GM23248 (cell line): Measurements from ENCODE around the gene ELMO3. TPM values are rescaled to one million over a fixed set of nuclear protein-coding genes. Genes with fewer than 3 reads are reported as not detected.

Experiments
- DNase-seq: peaks from one replicate; pipeline ENCODE4 v3.0.0-alpha.2; 2015
- H2AFZ ChIP-seq: fragments of 200-600 bp; sonication (generic); 2 replicates; pipeline ENCODE4 v1.6.1; 2016; ENCODE audit warnings: antibody characterized with exemption
- H3F3A ChIP-seq: fragments of 200-600 bp; sonication (generic); 2 replicates; pipeline ENCODE4 v1.6.1; 2016; ENCODE audit warnings: mild to moderate bottlenecking, antibody characterized with exemption, mixed run types; ENCODE audit not compliant: insufficient read depth
- H3K27ac ChIP-seq: fragments of 200-600 bp; sonication (generic); 2 replicates; pipeline ENCODE4 v1.5.1; 2016; ENCODE audit warnings: mild to moderate bottlenecking
- H3K27me3 ChIP-seq: fragments of 200-600 bp; sonication (generic); replicated peaks from 2 replicates; pipeline ENCODE4 v1.6.1; 2016; ENCODE audit warnings: mild to moderate bottlenecking; ENCODE audit not compliant: insufficient read depth
- H3K36me3 ChIP-seq: fragments of 200-600 bp; sonication (generic); 2 replicates; pipeline ENCODE4 v1.6.1; 2016; ENCODE audit warnings: low read depth, mild to moderate bottlenecking
- H3K4me1 ChIP-seq: fragments of 200-600 bp; sonication (generic); 2 replicates; pipeline ENCODE4 v1.6.1; 2016; ENCODE audit warnings: mild to moderate bottlenecking; ENCODE audit not compliant: insufficient read depth
- H3K4me2 ChIP-seq: fragments of 200-600 bp; sonication (generic); one replicate; pipeline ENCODE4 v1.6.1; 2016; ENCODE audit warnings: mild to moderate bottlenecking; ENCODE audit not compliant: unreplicated experiment
- H3K4me3 ChIP-seq: fragments of 200-600 bp; sonication (generic); 2 replicates; pipeline ENCODE4 v1.5.1; 2016; ENCODE audit warnings: mild to moderate bottlenecking
- H3K79me2 ChIP-seq: fragments of 200-600 bp; sonication (generic); 2 replicates; pipeline ENCODE4 v1.6.1; 2016; ENCODE audit warnings: mild to moderate bottlenecking; ENCODE audit not compliant: insufficient read depth
- H3K9ac ChIP-seq: fragments of 200-600 bp; sonication (generic); 2 replicates; pipeline ENCODE4 v1.6.1; 2016; ENCODE audit warnings: mild to moderate bottlenecking
- H3K9me2 ChIP-seq: fragments of 200-600 bp; sonication (generic); 2 replicates; pipeline ENCODE4 v1.6.1; 2016; ENCODE audit warnings: mixed run types, mild to moderate bottlenecking, moderate library complexity; ENCODE audit not compliant: insufficient read depth
- H3K9me3 ChIP-seq: fragments of 200-600 bp; sonication (generic); one replicate; pipeline ENCODE4 v1.6.1; 2017; ENCODE audit warnings: low read depth
- H4K20me1 ChIP-seq: fragments of 200-600 bp; sonication (generic); 2 replicates; pipeline ENCODE4 v1.6.0; 2016; ENCODE audit not compliant: insufficient read depth
- EZH2 ChIP-seq: fragments of 200-600 bp; sonication (generic); IDR thresholded peaks from 2 replicates; pipeline ENCODE4 v1.6.1; 2018; ENCODE audit warnings: antibody characterized with exemption, mild to moderate bottlenecking; ENCODE audit not compliant: insufficient read depth, poor library complexity, severe bottlenecking
- EZH2phosphoT487 ChIP-seq: fragments of 200-600 bp; sonication (generic); IDR thresholded peaks from 2 replicates; pipeline ENCODE4 v1.6.1; 2018; ENCODE audit warnings: antibody characterized with exemption, moderate library complexity, mild to moderate bottlenecking, low read depth; ENCODE audit not compliant: insufficient read depth
- WGBS, 2 experiments: methylation state at CpG; one replicate each; pipeline ENCODE4 v1.1.6; 2015 to 2017; ENCODE audit warnings: low lambda C conversion rate in 2 of 2, low coverage in 1 of 2; ENCODE audit errors: missing lambda C conversion rate in 2 of 2; 5-methylcytosine and 5-hydroxymethylcytosine counted together
- in situ Hi-C: fragments of 300-500 bp; cut with MboI; formaldehyde crosslinking; loops from 2 replicates; pipeline ENCODE4 v1.15.0; 2020
- polyA plus RNA-seq: library from polyadenylated mRNA; unstranded; fragments of >200 nt; fragmentation: Nextera tagmentation; extraction: Ambion mirVana; gene quantifications from 2 replicates; pipeline ENCODE4 v1.2.1, GENCODE V29; 2016
- total RNA-seq: library from RNA; depleted of rRNA; stranded (reverse); fragments of >200 nt; shearing (Covaris generic); gene quantifications from 2 replicates; pipeline ENCODE4 v1.2.3, GENCODE V29; 2014

ELMO3 gene
- total and polyA plus RNA-seq, 2 experiments from 2014 or later: 1.5 TPM; not detected in 1

- Histone ChIP-seq H3K4me2 (no peak overlapping the region), H3K9me3 (no peaks in the 10 kb centered on the region), H3K36me3 (no peaks in the 10 kb centered on the region), H3K79me2 (no peaks in the 10 kb centered on the region), H2AFZ (no peak overlapping the region), H3K27me3 (no peaks in the 10 kb centered on the region), H3F3A (no peaks in the 10 kb centered on the region), H3K4me1 (no peaks in the 10 kb centered on the region), H4K20me1 (no peaks in the 10 kb centered on the region), H3K4me3 (no peak overlapping the region), H3K9ac (no peak overlapping the region), H3K27ac (no peak overlapping the region), H3K9me2 (no peaks in the 10 kb centered on the region)
- in situ Hi-C loops: no loop called here
- DNase-seq: peak; percentile 22
- 86 to 89% methylated on average over 18 of the region's 18 CpGs for WGBS, 2 experiments
- no peak for TF ChIP-seq EZH2
- TF ChIP-seq EZH2phosphoT487: no peak
Measured at GRCh38 chr16:67216612-67217490, 17.9 kb downstream of the ELMO3 start.

GRCh38 chr16:67223992-67224391 lies 25.1 kb downstream of the ELMO3 start:
- in situ Hi-C loops: no loop called here
- no peaks in the 10 kb centered on the region for H4K20me1 ChIP-seq
- DNase-seq: no peak
- 30 to 41% methylated on average over 3 of the region's 3 CpGs for WGBS, 2 experiments
- H3K9me3 ChIP-seq: no peaks in the 10 kb centered on the region
- TF ChIP-seq EZH2phosphoT487: no peak
- TF ChIP-seq EZH2: no peak
- no peak overlapping the region for H3K4me2 ChIP-seq
- no peaks in the 10 kb centered on the region for H3K9me2 ChIP-seq
- peaks cover 36% of the 10 kb centered on the region for H3K79me2 ChIP-seq
- H3K27me3 ChIP-seq: no peaks in the 10 kb centered on the region
- no peak overlapping the region for H3K9ac ChIP-seq
- H3F3A ChIP-seq: no peaks in the 10 kb centered on the region
- H2AFZ ChIP-seq: no peak overlapping the region
- peaks cover 14% of the 10 kb centered on the region for H3K4me1 ChIP-seq
- H3K27ac ChIP-seq: no peak overlapping the region
- no peak overlapping the region for H3K4me3 ChIP-seq
- peaks cover 5% of the 10 kb centered on the region; the same call in 1 of the 2 replicates for H3K36me3 ChIP-seq

- peak; percentile 65 for DNase-seq
Measured at GRCh38 chr16:67226295-67226803, 27.4 kb downstream of the ELMO3 start.

GRCh38 chr16:67226804-67227566 lies 28.1 kb downstream of the ELMO3 start, which contains the start of gene TMEM208:
TMEM208 (plus strand) TSS chr16:67227130; CDS start chr16:67227219, 89 bp downstream.
- peak within 1 kb of the TSS; percentile 99 for H3K9ac ChIP-seq
- H3K27ac ChIP-seq: peak within 1 kb of the TSS; percentile 85
- H3K27me3 ChIP-seq: no peaks in the 10 kb centered on the region
- no peaks in the 10 kb centered on the region for H3F3A ChIP-seq
- peak within 1 kb of the TSS; percentile 95 for H3K4me2 ChIP-seq
- H3K4me3 ChIP-seq: peak within 1 kb of the TSS; percentile 100
- no peaks in the 10 kb centered on the region for H3K9me2 ChIP-seq
- in situ Hi-C loops: no loop called here
- peak; percentile 99 for DNase-seq
- peaks cover 11% of the 10 kb centered on the region; the same call in 1 of the 2 replicates for H3K36me3 ChIP-seq
- peaks cover 14% of the 10 kb centered on the region for H3K4me1 ChIP-seq
- no peak for TF ChIP-seq EZH2phosphoT487
- no peak for TF ChIP-seq EZH2
- no peaks in the 10 kb centered on the region for H4K20me1 ChIP-seq
- peak within 1 kb of the TSS; percentile 84 for H2AFZ ChIP-seq
- no peaks in the 10 kb centered on the region for H3K9me3 ChIP-seq
- 1% methylated on average over 36 to 46 of the region's 46 CpGs for WGBS, 2 experiments
- peaks cover 47% of the 10 kb centered on the region for H3K79me2 ChIP-seq

More at GRCh38 chr16:67226295-67226803, 27.4 kb downstream of the ELMO3 start:
- 9 to 18% methylated on average over 10 to 12 of the region's 12 CpGs for WGBS, 2 experiments
- H3K9ac ChIP-seq: peak overlapping the region; percentile 99
- H4K20me1 ChIP-seq: no peaks in the 10 kb centered on the region
- H3K4me1 ChIP-seq: peaks cover 14% of the 10 kb centered on the region
- no peaks in the 10 kb centered on the region for H3K9me3 ChIP-seq
- peaks cover 11% of the 10 kb centered on the region; the same call in 1 of the 2 replicates for H3K36me3 ChIP-seq
- peaks cover 47% of the 10 kb centered on the region for H3K79me2 ChIP-seq
- peak overlapping the region; percentile 81 for H3K4me2 ChIP-seq
- H3K9me2 ChIP-seq: no peaks in the 10 kb centered on the region
- peak overlapping the region; percentile 84 for H2AFZ ChIP-seq
- no peak for TF ChIP-seq EZH2
- no peaks in the 10 kb centered on the region for H3F3A ChIP-seq
- in situ Hi-C loops: no loop called here
- H3K27me3 ChIP-seq: no peaks in the 10 kb centered on the region
- peak overlapping the region; percentile 100 for H3K4me3 ChIP-seq
- peak overlapping the region; percentile 36 for H3K27ac ChIP-seq
